Osteoblast (primary cell): ENCODE measurements around the gene AP2A1. TPM values are rescaled to one million over a fixed set of nuclear protein-coding genes. Genes with fewer than 3 reads are reported as not detected.
"Not testable (repeated sequence)": the region's sequence is repeated elsewhere in the genome, so short reads cannot be mapped to it uniquely, and the experiment has no call there.

ENCODE experiments used
- DNase-seq: peaks from one replicate; pipeline ENCODE4 v3.0.0; 2011; ENCODE audit warnings: low spot score, mixed read lengths; ENCODE audit not compliant: insufficient read length; ENCODE audit errors: missing footprints
- H2AFZ ChIP-seq: 2 replicates; pipeline ENCODE4 v1.6.0; 2011; ENCODE audit warnings: mild to moderate bottlenecking, low read length
- H3K27ac ChIP-seq: 2 replicates; pipeline ENCODE4 v1.5.1; 2011; ENCODE audit warnings: mild to moderate bottlenecking, low read depth, low read length, moderate library complexity
- H3K27me3 ChIP-seq: 2 replicates; pipeline ENCODE4 v1.6.0; 2012; ENCODE audit warnings: mild to moderate bottlenecking, control low read depth, inconsistent platforms, low read length, moderate library complexity; ENCODE audit not compliant: insufficient read depth
- H3K36me3 ChIP-seq: 2 replicates; pipeline ENCODE4 v1.5.1; 2011; ENCODE audit warnings: mild to moderate bottlenecking, low read length, control low read depth, moderate library complexity; ENCODE audit not compliant: insufficient read depth
- H3K4me1 ChIP-seq: 2 replicates; pipeline ENCODE4 v1.5.1; 2011; ENCODE audit warnings: mild to moderate bottlenecking, low read length, control low read depth, moderate library complexity; ENCODE audit not compliant: insufficient read depth
- H3K4me2 ChIP-seq: 2 replicates; pipeline ENCODE4 v1.6.0; 2011; ENCODE audit warnings: mild to moderate bottlenecking, low read length; ENCODE audit not compliant: insufficient read depth
- H3K4me3 ChIP-seq: fragments of 200-600 bp; sonication (generic); 3 replicates; pipeline ENCODE4 v1.5.1; 2012; ENCODE audit warnings: mild to moderate bottlenecking, low read length, inconsistent platforms; ENCODE audit not compliant: insufficient read depth
- H3K79me2 ChIP-seq: 2 replicates; pipeline ENCODE4 v1.6.0; 2012; ENCODE audit warnings: mild to moderate bottlenecking, low read length, control low read depth, inconsistent platforms; ENCODE audit not compliant: insufficient read depth
- H3K9me3 ChIP-seq: 2 replicates; pipeline ENCODE4 v1.5.1; 2011; ENCODE audit warnings: low read depth, low read length, control low read depth
- H4K20me1 ChIP-seq: 2 replicates; pipeline ENCODE4 v1.6.0; 2012; ENCODE audit warnings: mild to moderate bottlenecking, low read length, control low read depth; ENCODE audit not compliant: insufficient read depth
- CTCF ChIP-seq: IDR thresholded peaks from 2 replicates; pipeline ENCODE4 v1.5.1; 2011; ENCODE audit warnings: mild to moderate bottlenecking, low read depth, low read length, moderate library complexity; ENCODE audit errors: extremely low read depth
- total RNA-seq: library from RNA; depleted of rRNA; stranded (reverse); fragments of >200 nt; gene quantifications from 2 replicates; pipeline ENCODE4 v1.2.3, GENCODE V29; 2012

AP2A1 gene
- 93.1 and 98.1 TPM in 2 replicates for total RNA-seq

- Histone ChIP-seq H3K36me3 (no peaks in the 10 kb centered on the region), H2AFZ (peak within 1 kb of the TSS; percentile 77), H3K4me1 (peaks cover 23% of the 10 kb centered on the region), H3K4me2 (peak within 1 kb of the TSS; percentile 97), H3K9me3 (no peaks in the 10 kb centered on the region), H3K27ac (peak within 1 kb of the TSS; percentile 96), H3K79me2 (peaks cover 51% of the 10 kb centered on the region), H3K27me3 (no peaks in the 10 kb centered on the region), H4K20me1 (peaks cover 30% of the 10 kb centered on the region), H3K4me3 (peak within 1 kb of the TSS; percentile 95)
- peak; percentile 82 for DNase-seq
- TF ChIP-seq CTCF, result no peak
Measured at GRCh38 chr19:49766930-49767299, at the start of gene AP2A1. TSS of gene AP2A1 (plus strand) at chr19:49767001. CDS start at chr19:49767134, 133 bp downstream.

GRCh38 chr19:49718511-49718910 lies 48.3 kb upstream of the AP2A1 start:
- Histone ChIP-seq H3K4me2 (no peak overlapping the region), H3K27me3 (no peaks in the 10 kb centered on the region), H3K36me3 (no peaks in the 10 kb centered on the region), H3K27ac (no peak overlapping the region), H2AFZ (no peak overlapping the region), H3K4me3 (no peak overlapping the region), H3K79me2 (no peaks in the 10 kb centered on the region), H3K9me3 (no peaks in the 10 kb centered on the region), H3K4me1 (no peaks in the 10 kb centered on the region), H4K20me1 (no peaks in the 10 kb centered on the region)
- peak; percentile 64 for DNase-seq
- no peak for TF ChIP-seq CTCF

- H3K36me3 ChIP-seq, result no peaks in the 10 kb centered on the region
- no peaks in the 10 kb centered on the region for H3K27me3 ChIP-seq
- no peaks in the 10 kb centered on the region for H3K79me2 ChIP-seq
- H3K4me2 ChIP-seq, result no peak overlapping the region
- H2AFZ ChIP-seq, result no peak overlapping the region
- H3K4me1 ChIP-seq, result no peaks in the 10 kb centered on the region
- no peak overlapping the region for H3K27ac ChIP-seq
- H3K4me3 ChIP-seq, result no peak overlapping the region
- H3K9me3 ChIP-seq, result no peaks in the 10 kb centered on the region
- H4K20me1 ChIP-seq, result no peaks in the 10 kb centered on the region
- DNase-seq, result peak; percentile 26
- TF ChIP-seq CTCF, result no peak
Measured at GRCh38 chr19:49718991-49719390, 47.8 kb upstream of the AP2A1 start.

GRCh38 chr19:49719420-49719819 lies 47.4 kb upstream of the AP2A1 start:
- not testable (repeated sequence) for H3K9me3 ChIP-seq, H3K27ac ChIP-seq, DNase-seq, H3K27me3 ChIP-seq, H3K4me3 ChIP-seq, H3K36me3 ChIP-seq, H3K79me2 ChIP-seq, H3K4me2 ChIP-seq, H2AFZ ChIP-seq, H3K4me1 ChIP-seq, H4K20me1 ChIP-seq
